HepG2 (cell line): ENCODE data around the gene FAT2. TPM values are rescaled to one million over a fixed set of nuclear protein-coding genes. Genes with fewer than 3 reads are reported as not detected.

Experiments
- ZNF407 ChIP-seq: sonication (generic); formaldehyde crosslinking; IDR thresholded peaks from one replicate; pipeline ENCODE4 v1.5.1; 2020; ENCODE audit warnings: mild to moderate bottlenecking, missing genetic modification reagents; ENCODE audit errors: not compliant biosample characterization
- polyA plus RNA-seq, 8 experiments: library from polyadenylated mRNA; depleted of rRNA in 3 of 8; stranded (reverse) in 7 of 8; unstranded in 1 of 8; fragments of >200 nt; fragmentation: Illumina TruSeq in 4 of 8; extraction: Trizol in 4 of 8; gene quantifications; 2 replicates each; pipeline versions ENCODE4 v1.2.1 to v1.2.3, GENCODE V29; 2011 to 2016; ENCODE audit warnings: low read depth in 4 of 8, missing spikeins in 1 of 8, mixed read lengths in 1 of 8; ENCODE audit not compliant: insufficient read depth in 1 of 8
- total RNA-seq, 5 experiments: library from RNA; depleted of rRNA; stranded (reverse); fragments of >200 nt; fragmentation: Illumina TruSeq; extraction: Trizol; gene quantifications; 2 replicates each; pipeline ENCODE4 v1.2.3, GENCODE V29; 2016; ENCODE audit warnings: low read depth in 1 of 5
- TF ChIP-seq, protein P1 (sequence below): sonication (generic); formaldehyde crosslinking; IDR thresholded peaks from 2 replicates; pipeline ENCODE4 v1.5.1; 2020; ENCODE audit warnings: missing genetic modification reagents, mild to moderate bottlenecking, borderline replicate concordance
- TF ChIP-seq, protein P2 (sequence below): sonication (generic); formaldehyde crosslinking; IDR thresholded peaks from 2 replicates; pipeline ENCODE4 v1.4.0; 2020; ENCODE audit warnings: missing genetic modification reagents
- TF ChIP-seq, protein P3 (sequence below): sonication (generic); formaldehyde crosslinking; IDR thresholded peaks from 2 replicates; pipeline ENCODE4 v1.4.0; 2020; ENCODE audit warnings: missing genetic modification reagents

Gene FAT2
- total and polyA plus RNA-seq, 2 of the 13 experiments (the other 11 are each of a cell fraction or from before 2014, with no cell fraction given): not detected

DNA sequence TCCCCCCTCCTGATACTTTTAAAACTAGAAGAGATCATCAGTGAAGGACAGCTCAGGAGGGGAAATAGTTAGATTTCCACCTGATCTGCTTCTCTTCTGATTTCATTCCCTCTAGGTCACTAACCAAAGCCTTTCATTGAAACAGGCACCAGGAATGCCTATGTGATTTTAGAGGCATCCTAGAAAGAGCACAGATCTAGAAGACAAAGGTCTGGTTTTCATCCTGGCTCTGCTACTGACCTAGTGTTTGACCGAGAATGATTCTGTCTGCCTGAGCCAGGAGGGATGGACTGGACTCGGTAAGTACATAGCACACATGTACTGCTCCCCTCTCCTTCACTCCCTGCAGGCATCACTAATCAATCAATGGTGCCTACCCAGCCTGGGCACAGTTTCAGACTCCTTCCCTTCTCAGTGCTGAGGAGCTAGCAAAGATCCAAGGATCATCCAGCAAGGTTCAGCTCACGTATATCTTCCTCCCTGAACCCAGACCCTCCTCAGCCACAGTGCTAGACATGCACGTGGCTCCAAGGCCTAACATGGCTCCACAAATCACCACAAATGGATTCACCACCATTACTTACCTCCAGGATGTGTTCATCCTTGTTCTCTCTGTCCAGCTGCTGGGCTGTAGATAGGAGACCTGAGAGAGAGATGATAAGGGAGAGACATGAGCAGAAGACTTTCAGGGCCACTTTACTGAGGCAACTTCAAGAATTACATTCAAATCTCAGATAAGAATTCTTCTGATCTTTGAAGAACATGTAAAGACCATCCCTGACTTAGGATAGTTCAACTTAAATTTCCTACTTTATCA is 35.2 kb downstream of the FAT2 start (continued):
- no peak for TF ChIP-seq ZNF407 (CRISPR knock-in tag)
- TF ChIP-seq, protein P1, sequence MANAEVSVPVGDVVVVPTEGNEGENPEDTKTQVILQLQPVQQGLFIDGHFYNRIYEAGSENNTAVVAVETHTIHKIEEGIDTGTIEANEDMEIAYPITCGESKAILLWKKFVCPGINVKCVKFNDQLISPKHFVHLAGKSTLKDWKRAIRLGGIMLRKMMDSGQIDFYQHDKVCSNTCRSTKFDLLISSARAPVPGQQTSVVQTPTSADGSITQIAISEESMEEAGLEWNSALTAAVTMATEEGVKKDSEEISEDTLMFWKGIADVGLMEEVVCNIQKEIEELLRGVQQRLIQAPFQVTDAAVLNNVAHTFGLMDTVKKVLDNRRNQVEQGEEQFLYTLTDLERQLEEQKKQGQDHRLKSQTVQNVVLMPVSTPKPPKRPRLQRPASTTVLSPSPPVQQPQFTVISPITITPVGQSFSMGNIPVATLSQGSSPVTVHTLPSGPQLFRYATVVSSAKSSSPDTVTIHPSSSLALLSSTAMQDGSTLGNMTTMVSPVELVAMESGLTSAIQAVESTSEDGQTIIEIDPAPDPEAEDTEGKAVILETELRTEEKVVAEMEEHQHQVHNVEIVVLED (CRISPR knock-in tag): no peak
- TF ChIP-seq, protein P2, sequence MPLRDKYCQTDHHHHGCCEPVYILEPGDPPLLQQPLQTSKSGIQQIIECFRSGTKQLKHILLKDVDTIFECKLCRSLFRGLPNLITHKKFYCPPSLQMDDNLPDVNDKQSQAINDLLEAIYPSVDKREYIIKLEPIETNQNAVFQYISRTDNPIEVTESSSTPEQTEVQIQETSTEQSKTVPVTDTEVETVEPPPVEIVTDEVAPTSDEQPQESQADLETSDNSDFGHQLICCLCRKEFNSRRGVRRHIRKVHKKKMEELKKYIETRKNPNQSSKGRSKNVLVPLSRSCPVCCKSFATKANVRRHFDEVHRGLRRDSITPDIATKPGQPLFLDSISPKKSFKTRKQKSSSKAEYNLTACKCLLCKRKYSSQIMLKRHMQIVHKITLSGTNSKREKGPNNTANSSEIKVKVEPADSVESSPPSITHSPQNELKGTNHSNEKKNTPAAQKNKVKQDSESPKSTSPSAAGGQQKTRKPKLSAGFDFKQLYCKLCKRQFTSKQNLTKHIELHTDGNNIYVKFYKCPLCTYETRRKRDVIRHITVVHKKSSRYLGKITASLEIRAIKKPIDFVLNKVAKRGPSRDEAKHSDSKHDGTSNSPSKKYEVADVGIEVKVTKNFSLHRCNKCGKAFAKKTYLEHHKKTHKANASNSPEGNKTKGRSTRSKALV (CRISPR knock-in tag): no peak
- TF ChIP-seq, protein P3, sequence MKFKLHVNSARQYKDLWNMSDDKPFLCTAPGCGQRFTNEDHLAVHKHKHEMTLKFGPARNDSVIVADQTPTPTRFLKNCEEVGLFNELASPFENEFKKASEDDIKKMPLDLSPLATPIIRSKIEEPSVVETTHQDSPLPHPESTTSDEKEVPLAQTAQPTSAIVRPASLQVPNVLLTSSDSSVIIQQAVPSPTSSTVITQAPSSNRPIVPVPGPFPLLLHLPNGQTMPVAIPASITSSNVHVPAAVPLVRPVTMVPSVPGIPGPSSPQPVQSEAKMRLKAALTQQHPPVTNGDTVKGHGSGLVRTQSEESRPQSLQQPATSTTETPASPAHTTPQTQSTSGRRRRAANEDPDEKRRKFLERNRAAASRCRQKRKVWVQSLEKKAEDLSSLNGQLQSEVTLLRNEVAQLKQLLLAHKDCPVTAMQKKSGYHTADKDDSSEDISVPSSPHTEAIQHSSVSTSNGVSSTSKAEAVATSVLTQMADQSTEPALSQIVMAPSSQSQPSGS (CRISPR knock-in tag): no peak
- TF ChIP-seq, all 625 proteins: peak for 0
